ENCODE results near the gene HOXB9. TPM values are rescaled to one million over a fixed set of nuclear protein-coding genes. Genes with fewer than 3 reads are reported as not detected.

Gene HOXB9
- total RNA-seq, 1 experiment from 2014 or later: 27.8 TPM

DNA sequence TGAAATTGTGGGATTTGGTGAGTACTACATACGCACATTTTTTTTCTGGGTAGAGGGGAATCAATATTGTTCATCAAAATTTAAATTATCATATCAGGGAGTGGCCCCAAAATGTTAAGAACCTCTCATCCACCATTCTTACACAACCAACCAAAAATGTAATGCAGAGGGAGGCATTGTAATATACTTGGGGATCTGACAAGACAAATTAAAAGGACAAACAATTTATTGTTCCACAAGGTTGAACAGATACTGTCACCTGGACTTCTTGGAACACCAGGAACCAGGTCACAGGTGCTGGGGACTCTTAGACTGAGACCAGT lies 14.7 kb upstream of the HOXB9 start:
- CTCF ChIA-PET: interaction anchor here (1.7 kb wide), 1 partner anchor 14 kb away, joined by 4 read pairs; the partner anchor contains the start of gene HOXB9
- no peak overlapping the region for H3K4me3 Mint-ChIP-seq (ENCODE audit: low read depth, unreplicated experiment)
- TF ChIP-seq, protein P1, sequence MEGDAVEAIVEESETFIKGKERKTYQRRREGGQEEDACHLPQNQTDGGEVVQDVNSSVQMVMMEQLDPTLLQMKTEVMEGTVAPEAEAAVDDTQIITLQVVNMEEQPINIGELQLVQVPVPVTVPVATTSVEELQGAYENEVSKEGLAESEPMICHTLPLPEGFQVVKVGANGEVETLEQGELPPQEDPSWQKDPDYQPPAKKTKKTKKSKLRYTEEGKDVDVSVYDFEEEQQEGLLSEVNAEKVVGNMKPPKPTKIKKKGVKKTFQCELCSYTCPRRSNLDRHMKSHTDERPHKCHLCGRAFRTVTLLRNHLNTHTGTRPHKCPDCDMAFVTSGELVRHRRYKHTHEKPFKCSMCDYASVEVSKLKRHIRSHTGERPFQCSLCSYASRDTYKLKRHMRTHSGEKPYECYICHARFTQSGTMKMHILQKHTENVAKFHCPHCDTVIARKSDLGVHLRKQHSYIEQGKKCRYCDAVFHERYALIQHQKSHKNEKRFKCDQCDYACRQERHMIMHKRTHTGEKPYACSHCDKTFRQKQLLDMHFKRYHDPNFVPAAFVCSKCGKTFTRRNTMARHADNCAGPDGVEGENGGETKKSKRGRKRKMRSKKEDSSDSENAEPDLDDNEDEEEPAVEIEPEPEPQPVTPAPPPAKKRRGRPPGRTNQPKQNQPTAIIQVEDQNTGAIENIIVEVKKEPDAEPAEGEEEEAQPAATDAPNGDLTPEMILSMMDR (IDR thresholded peaks at IDR 0.05; ENCODE audit: unreplicated experiment): no peak
- H3K27ac Mint-ChIP-seq (ENCODE audit: unreplicated experiment): no peak overlapping the region
- H3K36me3 Mint-ChIP-seq (ENCODE audit: insufficient read depth, unreplicated experiment): peaks cover 33% of the 10 kb centered on the region
- H3K27me3 Mint-ChIP-seq (ENCODE audit: unreplicated experiment): no peaks in the 10 kb centered on the region
- no peaks in the 10 kb centered on the region for H3K9me3 Mint-ChIP-seq (ENCODE audit: low read depth, unreplicated experiment)
- intact Hi-C loops (cut with micrococcal nuclease; ENCODE audit: unreplicated experiment): no loop called here
- no peak for DNase-seq
- BruUV-seq (replicated peaks): no TSS peak
- peaks cover 28% of the 10 kb centered on the region for H3K4me1 Mint-ChIP-seq (ENCODE audit: low read depth, unreplicated experiment)

DNA sequence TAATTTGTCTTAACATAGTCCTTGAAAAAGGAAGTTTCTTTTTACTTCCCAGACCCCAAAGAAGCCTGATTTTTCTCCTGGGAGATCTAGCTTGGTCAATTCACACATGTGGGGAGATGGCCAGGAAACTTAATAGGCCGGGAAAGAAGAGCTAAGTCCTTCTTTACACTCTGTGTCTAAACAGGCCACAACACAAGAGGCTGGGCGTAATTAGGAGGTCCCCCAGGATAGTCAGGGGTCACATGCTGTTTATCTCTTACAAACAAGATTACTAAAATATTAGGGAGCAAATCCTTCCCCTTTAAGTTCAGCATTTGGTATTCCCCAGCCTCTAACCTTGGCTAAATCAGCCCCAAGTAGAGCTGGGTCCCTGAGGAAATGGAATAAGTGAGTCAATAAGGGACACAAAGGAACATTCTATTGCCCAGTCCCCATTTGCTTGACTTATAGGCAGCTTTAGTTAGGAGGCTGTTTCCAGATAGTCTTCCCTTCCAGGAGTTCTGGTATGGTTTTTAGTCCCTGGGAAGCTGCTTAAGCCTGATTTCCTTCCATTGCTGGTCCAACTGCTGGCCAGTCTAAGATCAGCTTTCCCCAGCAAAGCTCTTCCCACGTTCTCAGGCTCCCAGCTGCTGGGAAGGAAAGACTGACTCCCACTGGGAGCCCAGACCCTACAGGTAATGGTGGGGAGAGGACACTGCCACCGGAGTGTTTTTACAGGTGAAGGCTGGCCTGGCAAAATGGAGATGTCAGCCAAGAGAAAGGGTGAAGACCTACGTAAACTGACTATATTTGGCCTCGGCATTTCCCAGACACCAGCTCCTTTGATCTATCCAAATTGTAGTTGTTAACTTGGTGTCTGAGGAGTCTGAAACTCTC lies 14.1 kb upstream of the HOXB9 start:
- CTCF ChIA-PET: interaction anchor here (1.7 kb wide), 1 partner anchor 14 kb away, joined by 4 read pairs; the partner anchor contains the start of gene HOXB9
- intact Hi-C loops (cut with micrococcal nuclease; ENCODE audit: unreplicated experiment): no loop called here
- Mint-ChIP-seq H3K4me3 (ENCODE audit: low read depth, unreplicated experiment) (no peak overlapping the region), H3K27ac (ENCODE audit: unreplicated experiment) (no peak overlapping the region), H3K4me1 (ENCODE audit: low read depth, unreplicated experiment) (peaks cover 28% of the 10 kb centered on the region), H3K27me3 (ENCODE audit: unreplicated experiment) (no peaks in the 10 kb centered on the region), H3K9me3 (ENCODE audit: low read depth, unreplicated experiment) (no peaks in the 10 kb centered on the region), H3K36me3 (ENCODE audit: insufficient read depth, unreplicated experiment) (peaks cover 33% of the 10 kb centered on the region)
- TF ChIP-seq, protein P1 (IDR thresholded peaks at IDR 0.05; ENCODE audit: unreplicated experiment): no peak
- no TSS peak for BruUV-seq (replicated peaks)
- no peak for DNase-seq

DNA sequence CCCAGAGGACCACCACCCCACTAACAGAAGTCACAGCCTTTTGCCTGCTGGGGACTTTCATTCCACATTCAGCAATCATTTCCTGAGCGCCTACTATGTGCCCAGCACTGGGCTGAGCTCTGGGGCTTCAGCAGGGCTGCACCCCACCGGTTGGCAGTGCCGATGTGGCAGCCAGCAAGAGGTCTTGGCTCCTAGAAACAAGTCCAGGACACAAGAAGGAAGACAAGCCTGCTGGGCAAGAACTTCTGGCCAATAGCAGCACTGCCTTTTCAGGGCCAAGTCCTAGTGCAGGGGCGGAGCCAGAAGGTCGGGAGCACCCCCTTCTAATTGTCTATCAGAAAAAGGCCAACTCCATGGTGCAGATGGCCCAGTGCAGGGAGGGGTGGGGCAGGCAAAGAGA lies 13.0 kb upstream of the HOXB9 start:
- no peak overlapping the region for H3K27ac Mint-ChIP-seq (ENCODE audit: unreplicated experiment)
- DNase-seq: no peak
- H3K4me3 Mint-ChIP-seq (ENCODE audit: low read depth, unreplicated experiment): no peak overlapping the region
- intact Hi-C loops (cut with micrococcal nuclease; ENCODE audit: unreplicated experiment): no loop called here
- peaks cover 36% of the 10 kb centered on the region for H3K36me3 Mint-ChIP-seq (ENCODE audit: insufficient read depth, unreplicated experiment)
- H3K4me1 Mint-ChIP-seq (ENCODE audit: low read depth, unreplicated experiment): peaks cover 19% of the 10 kb centered on the region
- H3K27me3 Mint-ChIP-seq (ENCODE audit: unreplicated experiment): no peaks in the 10 kb centered on the region
- H3K9me3 Mint-ChIP-seq (ENCODE audit: low read depth, unreplicated experiment): no peaks in the 10 kb centered on the region
- TF ChIP-seq, protein P1 (IDR thresholded peaks at IDR 0.05; ENCODE audit: unreplicated experiment): no peak
- BruUV-seq (replicated peaks): no TSS peak
- CTCF ChIA-PET: no interaction called here

DNA sequence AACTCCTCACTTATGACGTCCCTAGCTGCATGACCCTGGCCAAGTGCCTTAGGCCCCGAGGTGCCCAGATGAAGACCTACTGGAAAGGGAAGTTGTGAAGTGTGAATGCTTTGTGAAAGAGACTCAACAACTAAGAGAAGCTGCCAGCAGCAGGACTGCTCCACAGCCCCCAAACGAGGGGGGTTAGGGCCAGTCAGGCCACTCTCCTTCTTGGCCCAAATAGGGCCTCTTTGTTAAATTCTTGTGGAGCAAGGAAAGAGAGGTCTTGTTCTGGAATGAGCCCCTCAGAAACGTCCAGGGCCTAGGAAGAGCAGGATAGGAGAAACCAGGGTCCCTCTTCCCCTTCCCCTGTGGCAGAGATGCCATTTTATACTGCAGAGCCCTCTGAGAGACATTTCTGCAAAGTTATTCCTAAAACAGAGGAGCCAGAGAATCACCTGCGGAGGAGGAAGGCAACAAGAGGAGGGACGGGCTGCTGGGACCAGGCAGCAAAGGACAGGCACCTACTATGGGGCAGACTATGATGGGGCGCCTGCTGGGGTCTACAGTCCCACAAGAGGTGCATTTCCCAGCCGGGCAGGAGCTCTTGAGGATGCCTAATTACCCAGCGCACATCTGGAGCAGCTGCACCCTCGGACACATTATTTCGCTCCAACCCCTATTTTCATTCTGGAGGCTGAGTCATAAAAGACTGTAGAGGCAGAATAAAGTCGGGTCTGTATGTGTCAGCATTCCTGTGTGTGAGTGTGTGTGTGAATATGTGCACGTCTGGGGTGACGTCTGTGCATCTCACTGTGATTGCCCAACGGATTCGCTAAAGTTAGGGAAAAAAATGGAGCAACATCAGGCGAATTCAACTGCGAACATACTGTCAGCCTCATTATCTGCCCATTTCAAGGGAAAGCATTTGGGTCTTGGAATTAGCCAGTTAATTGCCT lies 11.4 kb upstream of the HOXB9 start:
- intact Hi-C loops (cut with micrococcal nuclease; ENCODE audit: unreplicated experiment): no loop called here
- H3K4me1 Mint-ChIP-seq (ENCODE audit: low read depth, unreplicated experiment): peaks cover 17% of the 10 kb centered on the region
- no peak overlapping the region for H3K4me3 Mint-ChIP-seq (ENCODE audit: low read depth, unreplicated experiment)
- DNase-seq: no peak
- TF ChIP-seq, protein P1 (IDR thresholded peaks at IDR 0.05; ENCODE audit: unreplicated experiment): no peak
- peaks cover 42% of the 10 kb centered on the region for H3K36me3 Mint-ChIP-seq (ENCODE audit: insufficient read depth, unreplicated experiment)
- BruUV-seq (replicated peaks): no TSS peak
- no peaks in the 10 kb centered on the region for H3K9me3 Mint-ChIP-seq (ENCODE audit: low read depth, unreplicated experiment)
- H3K27ac Mint-ChIP-seq (ENCODE audit: unreplicated experiment): no peak overlapping the region
- CTCF ChIA-PET: no interaction called here
- no peaks in the 10 kb centered on the region for H3K27me3 Mint-ChIP-seq (ENCODE audit: unreplicated experiment)

Data from Calu3 (cell line).